Measurements from ENCODE around the gene NCAM1.

Gene NCAM1

DNA sequence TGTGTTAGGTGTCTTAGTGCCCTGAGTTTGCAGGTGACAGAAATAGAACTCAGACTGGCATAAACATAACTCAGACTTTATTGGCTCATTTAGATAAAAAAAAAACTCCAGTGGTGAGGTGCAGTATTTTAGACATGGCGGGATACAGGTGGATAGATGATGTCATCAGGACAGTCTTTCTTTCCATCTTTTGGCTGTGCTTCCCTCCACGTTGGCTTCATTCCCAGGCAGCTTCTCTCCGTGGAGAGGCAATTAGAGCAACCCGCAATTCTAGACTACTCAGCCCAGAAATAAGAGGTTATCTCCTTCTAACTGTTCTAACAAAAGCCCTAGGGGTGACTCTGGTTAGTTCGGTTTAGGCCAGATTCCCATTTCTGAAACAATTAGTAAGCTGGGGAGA lies 40.5 kb downstream of the NCAM1 start:
- Histone ChIP-seq H3K27me3 (ENCODE audit: insufficient read depth, insufficient read length) (no peaks in the 10 kb centered on the region), H3K4me3 (ENCODE audit: insufficient read length, low read depth) (no peak overlapping the region), H3K36me3 (ENCODE audit: insufficient read depth, insufficient read length, low read length) (no peaks in the 10 kb centered on the region), H3K4me1 (ENCODE audit: insufficient read depth, insufficient read length) (no peaks in the 10 kb centered on the region), H3K9me3 (ENCODE audit: insufficient read depth, low read length) (no peaks in the 10 kb centered on the region), H3K9ac (ENCODE audit: insufficient read length, low read depth) (no peak overlapping the region)
- TF ChIP-seq SUZ12 (IDR thresholded peaks at IDR 0.05; ENCODE audit: extremely low read depth, insufficient read depth, insufficient read length) (no peak), ZNF274 (IDR thresholded peaks at IDR 0.05; ENCODE audit: low read depth, low read length) (no peak), YY1 (IDR thresholded peaks at IDR 0.05; ENCODE audit: insufficient read depth, insufficient read length) (no peak)
- no peak for DNase-seq (ENCODE audit: low read depth, low spot score)

DNA sequence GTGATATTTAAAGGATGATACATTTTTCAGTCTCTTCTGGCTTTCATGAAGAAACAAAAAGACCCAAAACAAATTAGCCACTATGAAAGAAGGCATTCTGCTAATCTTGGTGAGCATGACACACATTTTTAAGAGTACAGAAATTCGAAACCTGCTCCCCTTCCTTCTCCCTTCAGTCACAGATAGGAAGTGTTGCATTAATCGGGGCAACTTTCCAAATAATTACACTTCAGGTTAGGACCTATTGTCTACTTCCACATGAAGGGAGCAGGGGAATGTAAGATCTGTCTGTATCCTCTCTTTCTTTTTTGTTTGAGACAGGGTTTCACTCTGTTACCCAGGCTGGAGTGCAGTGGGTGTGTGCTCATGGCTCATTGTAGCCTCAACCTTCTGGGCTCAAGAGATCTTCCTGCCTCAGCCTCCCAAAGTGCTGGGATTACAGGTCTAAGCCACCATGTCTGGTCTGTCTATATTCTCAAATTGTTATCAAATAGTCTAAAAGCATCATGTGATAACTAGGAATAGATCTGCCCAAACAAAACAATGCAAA lies 45.8 kb downstream of the NCAM1 start:
- no peak for TF ChIP-seq ZNF274 (IDR thresholded peaks at IDR 0.05; ENCODE audit: low read depth, low read length)
- TF ChIP-seq SUZ12 (IDR thresholded peaks at IDR 0.05; ENCODE audit: extremely low read depth, insufficient read depth, insufficient read length): no peak
- TF ChIP-seq YY1 (IDR thresholded peaks at IDR 0.05; ENCODE audit: insufficient read depth, insufficient read length): no peak
- Histone ChIP-seq H3K4me1 (ENCODE audit: insufficient read depth, insufficient read length) (no peaks in the 10 kb centered on the region), H3K36me3 (ENCODE audit: insufficient read depth, insufficient read length, low read length) (no peaks in the 10 kb centered on the region), H3K27me3 (ENCODE audit: insufficient read depth, insufficient read length) (no peaks in the 10 kb centered on the region), H3K9me3 (ENCODE audit: insufficient read depth, low read length) (no peaks in the 10 kb centered on the region), H3K4me3 (ENCODE audit: insufficient read length, low read depth) (no peak overlapping the region), H3K9ac (ENCODE audit: insufficient read length, low read depth) (no peak overlapping the region)
- no peak for DNase-seq (ENCODE audit: low read depth, low spot score)

DNA sequence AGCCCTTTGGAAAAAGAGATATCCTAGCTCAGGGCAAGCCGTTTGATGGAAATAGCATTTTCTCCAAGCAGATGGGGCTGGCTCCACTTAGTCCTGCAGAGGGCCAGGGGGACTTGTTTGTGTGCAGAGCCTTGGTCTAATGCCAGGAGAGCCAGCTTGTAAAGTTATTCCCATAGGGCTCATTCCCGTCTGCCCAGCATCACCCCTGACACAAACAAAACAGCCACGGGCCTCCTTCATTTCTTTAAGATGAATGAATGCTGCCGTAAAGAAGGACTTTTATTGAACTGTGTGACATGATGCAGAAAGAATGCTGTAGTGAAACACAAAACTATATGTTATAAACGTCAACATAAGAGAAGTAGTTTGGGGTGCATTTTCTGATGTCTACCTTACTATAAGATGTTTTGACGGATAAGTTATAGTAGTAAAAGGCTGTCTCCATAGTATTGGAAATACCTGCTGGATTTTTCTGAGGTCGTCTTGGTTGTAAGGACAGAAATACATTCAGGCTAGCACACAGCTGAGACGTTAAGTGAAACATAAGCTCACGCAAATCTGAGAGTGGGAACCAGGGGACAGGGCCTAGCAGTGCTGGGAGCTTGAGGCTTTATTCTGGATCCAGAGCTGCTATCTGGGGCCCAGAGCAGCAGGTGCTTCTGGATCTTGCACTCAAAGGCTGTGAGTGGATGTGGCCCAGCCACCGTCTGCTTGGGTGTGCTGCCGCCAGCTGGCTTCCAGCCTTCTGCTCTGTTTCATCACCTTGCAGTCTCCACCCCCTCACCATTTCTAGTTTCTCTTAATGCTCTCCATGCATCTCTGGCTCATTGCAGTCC lies 53.3 kb downstream of the NCAM1 start:
- H3K4me3 ChIP-seq (ENCODE audit: insufficient read length, low read depth): no peak overlapping the region
- H3K9me3 ChIP-seq (ENCODE audit: insufficient read depth, low read length): no peaks in the 10 kb centered on the region
- no peak overlapping the region for H3K9ac ChIP-seq (ENCODE audit: insufficient read length, low read depth)
- TF ChIP-seq ZNF274 (IDR thresholded peaks at IDR 0.05; ENCODE audit: low read depth, low read length) (no peak), YY1 (IDR thresholded peaks at IDR 0.05; ENCODE audit: insufficient read depth, insufficient read length) (no peak), SUZ12 (IDR thresholded peaks at IDR 0.05; ENCODE audit: extremely low read depth, insufficient read depth, insufficient read length) (no peak)
- H3K36me3 ChIP-seq (ENCODE audit: insufficient read depth, insufficient read length, low read length): no peaks in the 10 kb centered on the region
- no peaks in the 10 kb centered on the region for H3K4me1 ChIP-seq (ENCODE audit: insufficient read depth, insufficient read length)
- no peaks in the 10 kb centered on the region for H3K27me3 ChIP-seq (ENCODE audit: insufficient read depth, insufficient read length)
- DNase-seq (ENCODE audit: low read depth, low spot score): no peak

DNA sequence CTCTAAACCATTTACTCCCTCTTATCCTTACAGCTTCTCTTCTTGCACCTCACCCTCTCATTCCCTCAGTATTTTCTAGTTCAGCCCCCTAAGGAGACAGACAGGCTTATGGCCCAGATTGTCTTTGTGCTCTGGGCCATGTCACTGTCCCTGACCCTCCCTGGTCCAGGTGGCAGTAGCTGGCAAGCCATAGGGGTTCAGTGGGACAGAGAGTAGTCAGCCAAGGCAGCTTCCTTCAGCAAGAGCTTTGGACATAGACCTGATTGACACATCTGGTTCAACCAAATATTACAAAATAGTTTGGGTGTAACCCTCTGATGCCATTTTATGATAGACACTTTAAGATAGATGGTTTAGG lies 53.9 kb downstream of the NCAM1 start:
- Histone ChIP-seq H3K27me3 (ENCODE audit: insufficient read depth, insufficient read length) (no peaks in the 10 kb centered on the region), H3K4me3 (ENCODE audit: insufficient read length, low read depth) (no peak overlapping the region), H3K9me3 (ENCODE audit: insufficient read depth, low read length) (no peaks in the 10 kb centered on the region), H3K9ac (ENCODE audit: insufficient read length, low read depth) (no peak overlapping the region), H3K4me1 (ENCODE audit: insufficient read depth, insufficient read length) (no peaks in the 10 kb centered on the region), H3K36me3 (ENCODE audit: insufficient read depth, insufficient read length, low read length) (no peaks in the 10 kb centered on the region)
- DNase-seq (ENCODE audit: low read depth, low spot score): no peak
- TF ChIP-seq ZNF274 (IDR thresholded peaks at IDR 0.05; ENCODE audit: low read depth, low read length) (no peak), YY1 (IDR thresholded peaks at IDR 0.05; ENCODE audit: insufficient read depth, insufficient read length) (no peak), SUZ12 (IDR thresholded peaks at IDR 0.05; ENCODE audit: extremely low read depth, insufficient read depth, insufficient read length) (no peak)

DNA sequence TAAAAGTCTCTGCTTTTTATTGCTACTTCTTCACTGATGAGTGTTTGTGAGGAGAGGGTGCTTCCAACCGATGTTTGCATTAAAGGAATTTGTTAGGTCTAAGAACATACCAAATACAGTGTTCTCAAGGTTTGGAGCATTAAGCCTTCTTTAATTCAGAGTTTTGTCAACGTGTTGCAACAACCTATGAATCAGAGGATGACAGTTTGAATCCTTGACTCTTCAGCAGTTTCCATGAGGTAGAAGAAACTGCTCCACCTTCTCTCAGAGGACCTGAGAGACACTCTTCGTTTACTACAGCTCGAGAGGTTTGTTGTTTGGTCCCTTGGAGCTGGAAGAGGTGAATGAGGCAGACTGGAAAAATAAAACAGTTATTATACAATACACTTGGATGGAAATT lies 55.7 kb downstream of the NCAM1 start:
- no peaks in the 10 kb centered on the region for H3K36me3 ChIP-seq (ENCODE audit: insufficient read depth, insufficient read length, low read length)
- H3K27me3 ChIP-seq (ENCODE audit: insufficient read depth, insufficient read length): no peaks in the 10 kb centered on the region
- TF ChIP-seq SUZ12 (IDR thresholded peaks at IDR 0.05; ENCODE audit: extremely low read depth, insufficient read depth, insufficient read length) (no peak), ZNF274 (IDR thresholded peaks at IDR 0.05; ENCODE audit: low read depth, low read length) (no peak), YY1 (IDR thresholded peaks at IDR 0.05; ENCODE audit: insufficient read depth, insufficient read length) (no peak)
- no peak for DNase-seq (ENCODE audit: low read depth, low spot score)
- H3K4me1 ChIP-seq (ENCODE audit: insufficient read depth, insufficient read length): no peaks in the 10 kb centered on the region
- H3K9ac ChIP-seq (ENCODE audit: insufficient read length, low read depth): no peak overlapping the region
- no peaks in the 10 kb centered on the region for H3K9me3 ChIP-seq (ENCODE audit: insufficient read depth, low read length)
- H3K4me3 ChIP-seq (ENCODE audit: insufficient read length, low read depth): no peak overlapping the region

DNA sequence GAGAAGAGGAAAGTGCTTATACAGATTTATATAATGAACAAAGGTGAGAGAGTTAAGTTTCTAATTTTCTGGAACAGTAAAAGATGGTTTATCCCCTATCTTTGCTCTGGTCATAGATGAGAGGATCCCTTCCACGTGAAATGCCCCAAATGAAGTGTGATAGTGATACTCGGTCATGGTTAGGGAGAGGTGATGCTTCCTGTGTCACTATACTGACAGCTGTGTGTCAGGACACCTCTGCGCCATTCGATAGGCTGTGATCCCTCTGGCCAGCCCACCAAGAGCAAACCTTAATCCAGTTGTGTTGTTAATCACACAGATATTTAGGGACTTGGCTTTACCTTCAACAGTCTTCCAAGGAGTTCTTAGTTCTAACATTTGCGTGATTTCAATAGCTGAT lies 57.7 kb downstream of the NCAM1 start:
- Histone ChIP-seq H3K4me3 (ENCODE audit: insufficient read length, low read depth) (no peak overlapping the region), H3K36me3 (ENCODE audit: insufficient read depth, insufficient read length, low read length) (no peaks in the 10 kb centered on the region), H3K27me3 (ENCODE audit: insufficient read depth, insufficient read length) (no peaks in the 10 kb centered on the region), H3K9me3 (ENCODE audit: insufficient read depth, low read length) (no peaks in the 10 kb centered on the region), H3K9ac (ENCODE audit: insufficient read length, low read depth) (no peak overlapping the region), H3K4me1 (ENCODE audit: insufficient read depth, insufficient read length) (no peaks in the 10 kb centered on the region)
- TF ChIP-seq YY1 (IDR thresholded peaks at IDR 0.05; ENCODE audit: insufficient read depth, insufficient read length) (no peak), ZNF274 (IDR thresholded peaks at IDR 0.05; ENCODE audit: low read depth, low read length) (no peak), SUZ12 (IDR thresholded peaks at IDR 0.05; ENCODE audit: extremely low read depth, insufficient read depth, insufficient read length) (no peak)
- DNase-seq (ENCODE audit: low read depth, low spot score): no peak

DNA sequence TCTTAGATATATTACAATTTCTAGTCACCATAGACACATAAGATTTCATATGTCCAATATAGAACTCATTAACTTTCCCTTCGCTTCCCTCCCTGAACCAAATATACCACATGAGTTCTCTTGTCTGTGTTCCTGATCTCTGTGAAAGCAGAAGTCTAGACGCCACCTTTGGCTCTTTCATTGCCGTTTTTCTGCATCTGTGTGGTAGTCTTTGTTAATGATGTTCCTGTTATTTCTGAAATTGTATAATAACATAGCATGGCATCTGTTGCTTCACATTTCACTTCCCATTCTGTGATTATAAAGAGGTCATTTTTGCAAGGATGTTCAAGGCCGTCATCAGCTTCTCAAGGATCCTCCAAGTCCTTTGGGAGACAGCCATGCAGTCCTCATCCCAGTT lies 58.5 kb downstream of the NCAM1 start:
- Histone ChIP-seq H3K36me3 (ENCODE audit: insufficient read depth, insufficient read length, low read length) (no peaks in the 10 kb centered on the region), H3K27me3 (ENCODE audit: insufficient read depth, insufficient read length) (no peaks in the 10 kb centered on the region), H3K4me1 (ENCODE audit: insufficient read depth, insufficient read length) (no peaks in the 10 kb centered on the region), H3K4me3 (ENCODE audit: insufficient read length, low read depth) (no peak overlapping the region), H3K9ac (ENCODE audit: insufficient read length, low read depth) (no peak overlapping the region), H3K9me3 (ENCODE audit: insufficient read depth, low read length) (no peaks in the 10 kb centered on the region)
- TF ChIP-seq SUZ12 (IDR thresholded peaks at IDR 0.05; ENCODE audit: extremely low read depth, insufficient read depth, insufficient read length): no peak
- no peak for TF ChIP-seq ZNF274 (IDR thresholded peaks at IDR 0.05; ENCODE audit: low read depth, low read length)
- no peak for TF ChIP-seq YY1 (IDR thresholded peaks at IDR 0.05; ENCODE audit: insufficient read depth, insufficient read length)
- no peak for DNase-seq (ENCODE audit: low read depth, low spot score)
